ENCODE results near the gene FOXP4.

The FOXP4 gene

GRCh38 chr6:41589223-41589622, 43.0 kb downstream of the FOXP4 start:
- Mint-ChIP-seq H3K27me3 (no peaks in the 10 kb centered on the region), H3K27ac (ENCODE audit: low read depth) (no peak overlapping the region), H3K36me3 (ENCODE audit: insufficient read depth) (peaks cover 1% of the 10 kb centered on the region), H3K4me3 (no peak overlapping the region), H3K9me3 (no peaks in the 10 kb centered on the region), H3K4me1 (peaks cover 28% of the 10 kb centered on the region)
- DNase-seq (ENCODE audit: low spot score in 2 of 2) (no peak), ATAC-seq (replicated peaks; ENCODE audit: extremely low read depth, poor library complexity, severe bottlenecking) (no peak)

GRCh38 chr6:41589636-41590622, 43.7 kb downstream of the FOXP4 start:
- no peak overlapping the region for H3K27ac Mint-ChIP-seq (ENCODE audit: low read depth)
- H3K36me3 Mint-ChIP-seq (ENCODE audit: insufficient read depth), result peaks cover 1% of the 10 kb centered on the region
- H3K9me3 Mint-ChIP-seq, result no peaks in the 10 kb centered on the region
- H3K4me3 Mint-ChIP-seq, result no peak overlapping the region
- no peaks in the 10 kb centered on the region for H3K27me3 Mint-ChIP-seq
- H3K4me1 Mint-ChIP-seq, result peaks cover 21% of the 10 kb centered on the region
- ATAC-seq (replicated peaks; ENCODE audit: extremely low read depth, poor library complexity, severe bottlenecking) (no peak), DNase-seq (ENCODE audit: low spot score in 2 of 2) (no peak)

GRCh38 chr6:41591122-41591521, 44.9 kb downstream of the FOXP4 start:
- H3K4me3 Mint-ChIP-seq, result no peak overlapping the region
- ATAC-seq (replicated peaks; ENCODE audit: extremely low read depth, poor library complexity, severe bottlenecking), result no peak
- H3K27ac Mint-ChIP-seq (ENCODE audit: low read depth), result no peak overlapping the region
- no peak for DNase-seq (ENCODE audit: low spot score in 2 of 2)
- no peaks in the 10 kb centered on the region for H3K9me3 Mint-ChIP-seq
- no peaks in the 10 kb centered on the region for H3K27me3 Mint-ChIP-seq
- peaks cover 9% of the 10 kb centered on the region for H3K4me1 Mint-ChIP-seq
- peaks cover 1% of the 10 kb centered on the region for H3K36me3 Mint-ChIP-seq (ENCODE audit: insufficient read depth)

DNA sequence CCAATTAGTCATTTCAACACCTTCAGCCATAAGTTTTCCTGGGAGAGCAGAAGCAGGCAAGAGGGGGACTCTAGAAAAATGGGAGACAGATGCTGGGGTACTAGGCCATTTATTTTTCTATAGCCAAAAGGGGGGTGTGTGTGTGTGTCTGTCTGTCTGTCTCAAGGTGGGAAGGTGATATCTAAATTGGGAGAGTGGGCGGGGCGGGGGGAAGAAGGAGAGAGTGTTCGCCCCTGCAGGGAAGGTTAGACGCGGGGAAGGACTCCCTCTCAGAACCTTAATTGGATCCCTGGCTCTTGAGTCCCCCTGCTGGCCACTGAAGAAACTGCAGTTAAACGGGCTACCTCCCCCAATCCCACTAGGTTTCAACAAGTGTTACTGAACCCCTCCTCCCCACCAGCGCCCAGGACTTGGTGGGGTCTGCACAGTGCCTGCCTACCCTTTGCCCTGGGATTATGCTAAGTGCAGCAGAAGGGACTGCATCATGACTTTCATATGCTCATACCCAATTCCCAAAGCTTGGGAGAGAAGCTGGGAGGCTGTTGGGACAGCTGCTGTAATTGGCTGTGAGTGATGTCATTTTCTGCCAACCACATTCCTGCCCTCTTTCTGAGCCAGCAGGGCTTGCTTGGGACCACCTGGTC, 45.8 kb downstream of the FOXP4 start:
- Mint-ChIP-seq H3K4me3 (no peak overlapping the region), H3K27ac (ENCODE audit: low read depth) (no peak overlapping the region), H3K27me3 (no peaks in the 10 kb centered on the region), H3K9me3 (no peaks in the 10 kb centered on the region), H3K36me3 (ENCODE audit: insufficient read depth) (peaks cover 1% of the 10 kb centered on the region), H3K4me1 (peaks cover 7% of the 10 kb centered on the region)
- ATAC-seq (replicated peaks; ENCODE audit: extremely low read depth, poor library complexity, severe bottlenecking) (peak; percentile 43), DNase-seq (ENCODE audit: low spot score in 2 of 2) (peak; percentile 69 to 80)

DNA sequence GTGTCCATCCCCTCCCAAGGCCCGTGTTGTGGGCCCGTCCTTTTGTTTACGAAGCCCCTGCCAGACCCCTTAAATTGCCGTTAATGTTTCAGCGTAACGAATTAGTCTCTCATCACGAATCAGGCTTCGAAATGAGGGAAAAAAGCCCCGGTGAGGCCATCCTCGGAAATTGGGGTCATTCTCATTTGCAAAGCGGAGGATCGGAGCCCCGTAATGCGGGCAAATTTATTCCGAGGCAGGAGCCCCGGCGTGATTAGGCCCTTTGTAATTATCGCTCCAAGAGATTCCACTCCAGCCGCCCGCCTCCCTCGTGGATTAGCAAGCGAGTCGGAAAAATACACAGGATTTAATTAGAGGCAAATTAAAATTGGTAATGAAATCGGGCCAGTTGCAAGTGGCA, 47.2 kb downstream of the FOXP4 start:
- no peak overlapping the region for H3K27ac Mint-ChIP-seq (ENCODE audit: low read depth)
- peaks cover 2% of the 10 kb centered on the region for H3K36me3 Mint-ChIP-seq (ENCODE audit: insufficient read depth)
- H3K4me1 Mint-ChIP-seq, result peaks cover 7% of the 10 kb centered on the region
- DNase-seq (ENCODE audit: low spot score in 2 of 2) (no peak), ATAC-seq (replicated peaks; ENCODE audit: extremely low read depth, poor library complexity, severe bottlenecking) (no peak)
- no peaks in the 10 kb centered on the region for H3K9me3 Mint-ChIP-seq
- no peaks in the 10 kb centered on the region for H3K27me3 Mint-ChIP-seq
- no peak overlapping the region for H3K4me3 Mint-ChIP-seq

DNA sequence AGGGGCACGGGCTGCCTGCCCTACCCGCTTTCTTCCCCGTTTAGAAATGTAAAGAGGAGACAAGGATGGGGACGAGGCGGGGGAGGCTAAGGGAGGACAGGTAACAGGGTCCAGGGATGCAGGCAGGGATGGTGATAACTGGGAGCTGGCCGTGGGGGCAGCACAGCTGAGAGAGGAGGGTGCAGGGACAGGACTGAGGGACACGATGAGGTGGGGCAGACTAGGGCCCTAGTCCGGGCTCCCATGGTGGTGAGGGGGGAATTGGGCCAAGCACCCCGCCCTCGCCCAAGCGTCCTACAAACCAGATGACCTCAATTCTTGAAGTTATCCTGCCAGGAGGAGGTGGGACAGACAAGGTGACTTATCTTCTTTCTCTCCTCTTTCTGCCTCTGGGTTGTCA, 47.7 kb downstream of the FOXP4 start:
- no peak overlapping the region for H3K27ac Mint-ChIP-seq (ENCODE audit: low read depth)
- no peaks in the 10 kb centered on the region for H3K27me3 Mint-ChIP-seq
- ATAC-seq (replicated peaks; ENCODE audit: extremely low read depth, poor library complexity, severe bottlenecking) (no peak), DNase-seq (ENCODE audit: low spot score in 2 of 2) (no peak)
- no peak overlapping the region for H3K4me3 Mint-ChIP-seq
- no peaks in the 10 kb centered on the region for H3K9me3 Mint-ChIP-seq
- peaks cover 2% of the 10 kb centered on the region for H3K36me3 Mint-ChIP-seq (ENCODE audit: insufficient read depth)
- H3K4me1 Mint-ChIP-seq, result peaks cover 7% of the 10 kb centered on the region

DNA sequence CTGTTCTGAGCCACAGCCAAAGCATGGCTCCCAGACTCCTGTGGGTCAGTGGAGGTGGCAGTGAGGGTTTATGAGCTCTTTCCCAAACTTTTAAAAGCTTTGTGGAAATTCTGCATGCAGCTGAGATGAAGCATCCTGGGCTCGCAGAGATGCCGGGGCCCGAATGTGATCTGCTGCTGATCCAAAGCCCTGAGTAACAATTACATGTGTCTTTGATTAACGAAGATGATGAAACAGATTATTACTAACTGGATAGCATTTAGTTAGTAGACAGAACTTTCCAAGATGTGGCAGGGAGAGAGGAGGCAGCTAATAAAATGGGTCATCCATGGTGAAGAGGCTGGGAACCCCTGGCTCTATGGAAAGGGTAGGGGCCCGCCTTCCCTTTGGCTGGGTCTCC, 48.1 kb downstream of the FOXP4 start:
- no peak overlapping the region for H3K4me3 Mint-ChIP-seq
- no peak for DNase-seq (ENCODE audit: low spot score in 2 of 2)
- H3K27me3 Mint-ChIP-seq, result no peaks in the 10 kb centered on the region
- no peaks in the 10 kb centered on the region for H3K9me3 Mint-ChIP-seq
- H3K4me1 Mint-ChIP-seq, result peaks cover 7% of the 10 kb centered on the region
- H3K36me3 Mint-ChIP-seq (ENCODE audit: insufficient read depth), result peaks cover 2% of the 10 kb centered on the region
- H3K27ac Mint-ChIP-seq (ENCODE audit: low read depth), result no peak overlapping the region
- ATAC-seq (replicated peaks; ENCODE audit: extremely low read depth, poor library complexity, severe bottlenecking), result no peak

GRCh38 chr6:41594766-41595165, 48.6 kb downstream of the FOXP4 start:
- Mint-ChIP-seq H3K4me1 (peaks cover 7% of the 10 kb centered on the region), H3K27ac (ENCODE audit: low read depth) (no peak overlapping the region), H3K27me3 (no peaks in the 10 kb centered on the region), H3K4me3 (no peak overlapping the region), H3K9me3 (no peaks in the 10 kb centered on the region), H3K36me3 (ENCODE audit: insufficient read depth) (peaks cover 2% of the 10 kb centered on the region)
- DNase-seq (ENCODE audit: low spot score in 2 of 2), result no peak
- ATAC-seq (replicated peaks; ENCODE audit: extremely low read depth, poor library complexity, severe bottlenecking), result no peak

- Mint-ChIP-seq H3K4me1 (peaks cover 7% of the 10 kb centered on the region), H3K27me3 (no peaks in the 10 kb centered on the region), H3K36me3 (ENCODE audit: insufficient read depth) (peaks cover 2% of the 10 kb centered on the region), H3K4me3 (no peak overlapping the region), H3K9me3 (no peaks in the 10 kb centered on the region), H3K27ac (ENCODE audit: low read depth) (no peak overlapping the region)
- ATAC-seq (replicated peaks; ENCODE audit: extremely low read depth, poor library complexity, severe bottlenecking) (no peak), DNase-seq (ENCODE audit: low spot score in 2 of 2) (no peak)
Measured at GRCh38 chr6:41595166-41595565, 49.0 kb downstream of the FOXP4 start.

- peaks cover 2% of the 10 kb centered on the region for H3K36me3 Mint-ChIP-seq (ENCODE audit: insufficient read depth)
- H3K27ac Mint-ChIP-seq (ENCODE audit: low read depth), result no peak overlapping the region
- H3K4me1 Mint-ChIP-seq, result peaks cover 7% of the 10 kb centered on the region
- H3K4me3 Mint-ChIP-seq, result no peak overlapping the region
- ATAC-seq (replicated peaks; ENCODE audit: extremely low read depth, poor library complexity, severe bottlenecking) (no peak), DNase-seq (ENCODE audit: low spot score in 2 of 2) (no peak)
- no peaks in the 10 kb centered on the region for H3K27me3 Mint-ChIP-seq
- no peaks in the 10 kb centered on the region for H3K9me3 Mint-ChIP-seq
Measured at GRCh38 chr6:41596096-41596685, 50.0 kb downstream of the FOXP4 start.

GRCh38 chr6:41596807-41597206, 50.6 kb downstream of the FOXP4 start:
- no peaks in the 10 kb centered on the region for H3K27me3 Mint-ChIP-seq
- peaks cover 2% of the 10 kb centered on the region for H3K36me3 Mint-ChIP-seq (ENCODE audit: insufficient read depth)
- no peak overlapping the region for H3K27ac Mint-ChIP-seq (ENCODE audit: low read depth)
- H3K9me3 Mint-ChIP-seq, result no peaks in the 10 kb centered on the region
- H3K4me1 Mint-ChIP-seq, result peaks cover 3% of the 10 kb centered on the region
- no peak for ATAC-seq (replicated peaks; ENCODE audit: extremely low read depth, poor library complexity, severe bottlenecking)
- DNase-seq (ENCODE audit: low spot score in 2 of 2), result no peak
- no peak overlapping the region for H3K4me3 Mint-ChIP-seq

DNA sequence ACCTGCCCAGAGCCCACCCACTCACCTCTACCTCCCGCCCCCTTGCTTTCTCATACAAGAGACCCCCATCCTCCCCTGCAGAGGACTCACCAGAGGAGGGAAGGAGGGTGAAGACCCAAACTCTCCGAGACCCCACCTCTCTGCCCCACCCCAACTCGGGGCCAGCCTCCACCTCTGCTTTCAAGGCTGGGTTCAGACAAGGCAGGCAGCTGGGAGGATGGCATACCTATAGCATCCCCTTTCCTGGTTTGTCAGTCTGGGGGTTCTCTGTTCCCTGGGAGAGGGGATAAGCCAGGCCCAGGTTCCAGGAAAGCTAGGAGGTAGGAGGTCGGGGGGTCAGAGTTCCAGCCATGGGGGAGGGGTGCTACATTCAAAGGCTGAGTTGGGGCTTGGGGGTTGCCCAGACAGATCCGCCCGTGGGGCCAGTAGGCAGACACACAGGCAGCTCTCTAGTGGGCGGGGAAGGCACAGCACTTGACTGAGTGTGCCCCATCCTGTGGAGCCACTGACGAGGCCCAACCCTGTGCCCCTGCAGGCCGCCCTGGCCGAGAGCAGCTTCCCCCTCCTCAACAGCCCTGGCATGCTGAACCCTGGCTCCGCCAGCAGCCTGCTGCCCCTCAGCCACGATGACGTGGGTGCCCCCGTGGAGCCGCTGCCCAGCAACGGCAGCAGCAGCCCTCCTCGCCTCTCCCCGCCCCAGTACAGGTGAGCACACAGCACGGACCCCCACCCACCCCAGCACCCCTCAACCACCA, 51.2 kb downstream of the FOXP4 start:
- Mint-ChIP-seq H3K27ac (ENCODE audit: low read depth) (no peak overlapping the region), H3K4me3 (no peak overlapping the region), H3K4me1 (no peaks in the 10 kb centered on the region), H3K27me3 (no peaks in the 10 kb centered on the region), H3K9me3 (no peaks in the 10 kb centered on the region), H3K36me3 (ENCODE audit: insufficient read depth) (peaks cover 2% of the 10 kb centered on the region)
- DNase-seq (ENCODE audit: low spot score in 2 of 2) (no peak), ATAC-seq (replicated peaks; ENCODE audit: extremely low read depth, poor library complexity, severe bottlenecking) (no peak)
